Chondrocyte (in vitro differentiated cells): Measurements from ENCODE around the gene PDXK. TPM values are rescaled to one million over a fixed set of nuclear protein-coding genes. Genes with fewer than 3 reads are reported as not detected.

Experiments
- DNase-seq: peaks from one replicate; pipeline ENCODE4 v3.0.0; 2021; ENCODE audit warnings: mixed read lengths, low spot score
- H3K27ac Mint-ChIP-seq: one replicate; pipeline ENCODE4 v1.8.0; 2021; ENCODE audit warnings: mild to moderate bottlenecking, moderate library complexity, mixed read lengths; ENCODE audit not compliant: unreplicated experiment
- H3K27me3 Mint-ChIP-seq: 2 replicates; pipeline ENCODE4 v1.8.0; 2021; ENCODE audit warnings: low read depth, mixed read lengths
- H3K36me3 Mint-ChIP-seq: 2 replicates; pipeline ENCODE4 v1.8.0; 2021; ENCODE audit warnings: low read depth, mixed read lengths
- H3K4me1 Mint-ChIP-seq: 2 replicates; pipeline ENCODE4 v1.8.0; 2021; ENCODE audit warnings: low read depth, mild to moderate bottlenecking, mixed read lengths
- H3K4me3 Mint-ChIP-seq: one replicate; pipeline ENCODE4 v1.8.0; 2021; ENCODE audit warnings: mild to moderate bottlenecking, moderate library complexity, mixed read lengths; ENCODE audit not compliant: unreplicated experiment
- H3K9me3 Mint-ChIP-seq: 2 replicates; pipeline ENCODE4 v1.8.0; 2021; ENCODE audit warnings: low read depth, mixed read lengths
- total RNA-seq: library from RNA; stranded (reverse); gene quantifications from 3 replicates; pipeline ENCODE4 v1.2.1, GENCODE V29; 2021
- TF ChIP-seq, protein P1 (sequence below): fragments of 200-600 bp; sonication (generic); IDR thresholded peaks from 2 replicates; pipeline ENCODE4 v1.5.0; 2021; ENCODE audit warnings: antibody characterized with exemption, mild to moderate bottlenecking, moderate library complexity

The PDXK gene
- total RNA-seq, 1 donor from 2014 or later: 213 TPM

DNA sequence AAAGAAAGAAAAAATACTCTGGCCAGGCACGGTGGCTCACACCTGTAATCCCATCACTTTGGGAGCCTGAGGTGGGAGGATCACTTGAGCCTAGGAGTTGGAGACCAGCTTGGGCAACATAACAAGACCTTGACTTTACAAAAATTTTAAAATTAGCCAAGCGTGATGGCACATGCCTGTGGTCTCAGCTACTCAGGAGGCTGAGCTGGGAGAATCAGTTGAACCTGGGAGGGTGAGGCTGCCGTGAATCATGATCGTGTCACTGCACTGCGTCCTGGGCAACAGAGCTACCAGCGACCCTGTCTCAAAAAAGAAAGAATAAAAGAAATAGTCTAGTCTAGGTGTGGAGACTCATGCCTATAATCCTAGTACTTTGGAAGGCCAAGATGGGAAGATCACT is 37.3 kb upstream of the PDXK start:
- peaks cover 5% of the 10 kb centered on the region for H3K9me3 Mint-ChIP-seq
- TF ChIP-seq, protein P1, sequence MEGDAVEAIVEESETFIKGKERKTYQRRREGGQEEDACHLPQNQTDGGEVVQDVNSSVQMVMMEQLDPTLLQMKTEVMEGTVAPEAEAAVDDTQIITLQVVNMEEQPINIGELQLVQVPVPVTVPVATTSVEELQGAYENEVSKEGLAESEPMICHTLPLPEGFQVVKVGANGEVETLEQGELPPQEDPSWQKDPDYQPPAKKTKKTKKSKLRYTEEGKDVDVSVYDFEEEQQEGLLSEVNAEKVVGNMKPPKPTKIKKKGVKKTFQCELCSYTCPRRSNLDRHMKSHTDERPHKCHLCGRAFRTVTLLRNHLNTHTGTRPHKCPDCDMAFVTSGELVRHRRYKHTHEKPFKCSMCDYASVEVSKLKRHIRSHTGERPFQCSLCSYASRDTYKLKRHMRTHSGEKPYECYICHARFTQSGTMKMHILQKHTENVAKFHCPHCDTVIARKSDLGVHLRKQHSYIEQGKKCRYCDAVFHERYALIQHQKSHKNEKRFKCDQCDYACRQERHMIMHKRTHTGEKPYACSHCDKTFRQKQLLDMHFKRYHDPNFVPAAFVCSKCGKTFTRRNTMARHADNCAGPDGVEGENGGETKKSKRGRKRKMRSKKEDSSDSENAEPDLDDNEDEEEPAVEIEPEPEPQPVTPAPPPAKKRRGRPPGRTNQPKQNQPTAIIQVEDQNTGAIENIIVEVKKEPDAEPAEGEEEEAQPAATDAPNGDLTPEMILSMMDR: no peak
- peaks cover 41% of the 10 kb centered on the region for H3K36me3 Mint-ChIP-seq
- H3K27ac Mint-ChIP-seq: no peak overlapping the region
- no peak for DNase-seq
- no peaks in the 10 kb centered on the region for H3K27me3 Mint-ChIP-seq
- H3K4me3 Mint-ChIP-seq: no peak overlapping the region
- H3K4me1 Mint-ChIP-seq: no peaks in the 10 kb centered on the region

DNA sequence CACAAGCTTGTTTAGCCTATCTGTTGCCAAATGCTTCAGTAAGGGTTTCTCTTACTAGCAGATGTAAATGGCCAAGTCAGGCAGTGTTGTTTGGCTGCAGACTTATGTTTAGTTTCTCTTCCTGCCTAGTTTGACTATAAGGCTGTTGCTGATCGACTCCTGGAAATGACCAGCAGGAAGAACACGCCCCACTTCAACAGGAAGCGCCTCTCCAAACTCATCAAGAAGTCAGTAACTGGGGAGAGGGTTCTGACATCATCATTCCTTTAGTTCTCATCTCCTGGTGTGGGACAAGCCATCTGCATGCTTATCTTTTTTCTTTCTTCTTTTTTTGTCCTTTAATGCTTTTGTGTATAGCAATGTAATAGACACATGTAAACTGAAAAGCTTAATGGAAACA is 34.5 kb upstream of the PDXK start:
- DNase-seq: no peak
- TF ChIP-seq, protein P1: no peak
- H3K9me3 Mint-ChIP-seq: no peaks in the 10 kb centered on the region
- peaks cover 30% of the 10 kb centered on the region for H3K36me3 Mint-ChIP-seq
- H3K27me3 Mint-ChIP-seq: no peaks in the 10 kb centered on the region
- no peak overlapping the region for H3K27ac Mint-ChIP-seq
- H3K4me3 Mint-ChIP-seq: no peak overlapping the region
- H3K4me1 Mint-ChIP-seq: no peaks in the 10 kb centered on the region

- DNase-seq: no peak
- peaks cover 34% of the 10 kb centered on the region for H3K36me3 Mint-ChIP-seq
- H3K27ac Mint-ChIP-seq: no peak overlapping the region
- TF ChIP-seq, protein P1: no peak
- H3K9me3 Mint-ChIP-seq: no peaks in the 10 kb centered on the region
- no peaks in the 10 kb centered on the region for H3K4me1 Mint-ChIP-seq
- H3K27me3 Mint-ChIP-seq: no peaks in the 10 kb centered on the region
- H3K4me3 Mint-ChIP-seq: no peak overlapping the region
Measured at GRCh38 chr21:43686811-43687565, 31.9 kb upstream of the PDXK start.

GRCh38 chr21:43687566-43688399 is 31.1 kb upstream of the PDXK start:
- TF ChIP-seq, protein P1: no peak
- no peaks in the 10 kb centered on the region for H3K9me3 Mint-ChIP-seq
- H3K27me3 Mint-ChIP-seq: no peaks in the 10 kb centered on the region
- no peak overlapping the region for H3K27ac Mint-ChIP-seq
- no peaks in the 10 kb centered on the region for H3K4me1 Mint-ChIP-seq
- no peak for DNase-seq
- no peak overlapping the region for H3K4me3 Mint-ChIP-seq
- H3K36me3 Mint-ChIP-seq: peaks cover 38% of the 10 kb centered on the region

- no peaks in the 10 kb centered on the region for H3K4me1 Mint-ChIP-seq
- H3K9me3 Mint-ChIP-seq: no peaks in the 10 kb centered on the region
- peaks cover 41% of the 10 kb centered on the region for H3K36me3 Mint-ChIP-seq
- H3K4me3 Mint-ChIP-seq: no peak overlapping the region
- H3K27me3 Mint-ChIP-seq: no peaks in the 10 kb centered on the region
- TF ChIP-seq, protein P1: no peak
- H3K27ac Mint-ChIP-seq: no peak overlapping the region
- DNase-seq: no peak
Measured at GRCh38 chr21:43688906-43689305, 30.0 kb upstream of the PDXK start.
